Spleen (tissue), 11 donors: ENCODE measurements around the gene FGD5. TPM values are rescaled to one million over a fixed set of nuclear protein-coding genes. Genes with fewer than 3 reads are reported as not detected.

Source experiments
- DNase-seq: peaks from one replicate; pipeline ENCODE4 v3.0.0-alpha.2; 2020
- H3K27ac ChIP-seq, 8 donors: fragments of 200-600 bp; sonication (generic) in 7 of 8; 1 replicate in 4 of 8; 2 replicates in 4 of 8; pipeline versions ENCODE4 v1.5.0 to v1.8.0; 2016 to 2021; ENCODE audit warnings: inconsistent platforms in 4 of 8, mild to moderate bottlenecking in 4 of 8, moderate library complexity in 1 of 8
- H3K27me3 ChIP-seq, 7 donors: fragments of 200-600 bp; sonication (generic) in 6 of 7; replicated peaks in 1 of 7; 1 replicate in 4 of 7; 2 replicates in 3 of 7; pipeline versions ENCODE4 v1.5.0 to v1.8.0; 2016 to 2021; ENCODE audit warnings: inconsistent platforms in 3 of 7, mild to moderate bottlenecking in 1 of 7
- H3K36me3 ChIP-seq, 6 donors: fragments of 200-600 bp; sonication (generic) in 5 of 6; 1 replicate in 4 of 6; 2 replicates in 2 of 6; pipeline versions ENCODE4 v1.5.0 to v1.8.0; 2016 to 2021; ENCODE audit warnings: inconsistent platforms in 2 of 6
- H3K4me1 ChIP-seq, 6 donors: fragments of 200-600 bp; sonication (generic) in 5 of 6; 1 replicate in 3 of 6; 2 replicates in 3 of 6; pipeline versions ENCODE4 v1.5.0 to v1.8.0; 2016 to 2021; ENCODE audit warnings: inconsistent platforms in 3 of 6
- H3K4me3 ChIP-seq, 8 donors: fragments of 200-600 bp; sonication (generic) in 7 of 8; 1 replicate in 4 of 8; 2 replicates in 4 of 8; pipeline versions ENCODE4 v1.5.0 to v1.8.0; 2016 to 2021; ENCODE audit warnings: inconsistent platforms in 4 of 8, mild to moderate bottlenecking in 4 of 8, moderate library complexity in 2 of 8
- H3K9me3 ChIP-seq, 8 donors: fragments of 200-600 bp; sonication (generic) in 7 of 8; 1 replicate in 4 of 8; 2 replicates in 4 of 8; pipeline versions ENCODE4 v1.5.0 to v1.8.0; 2016 to 2021; ENCODE audit warnings: inconsistent platforms in 4 of 8
- CTCF ChIP-seq, 11 experiments: fragments of 200-600 bp in 7 of 11; fragments of 450-650 bp in 4 of 11; sonication (generic) in 4 of 11; IDR thresholded peaks in 8 of 11; conservative IDR thresholded peaks in 3 of 11; 1 replicate in 7 of 11; 2 replicates in 4 of 11; pipeline versions ENCODE4 v1.4.0 to v1.8.0; 2016 to 2021; ENCODE audit warnings: antibody characterized with exemption in 11 of 11, inconsistent platforms in 4 of 11, mild to moderate bottlenecking in 1 of 11
- POLR2A ChIP-seq, 3 donors: fragments of 450-650 bp; IDR thresholded peaks; one replicate each; pipeline ENCODE4 v1.5.1; 2017; ENCODE audit warnings: antibody characterized with exemption in 3 of 3, mild to moderate bottlenecking in 1 of 3
- POLR2AphosphoS5 ChIP-seq, 3 donors: sonication (generic); formaldehyde crosslinking; IDR thresholded peaks; one replicate each; pipeline ENCODE4 v1.5.1; 2017; ENCODE audit warnings: antibody characterized with exemption in 3 of 3
- WGBS, 5 donors: extraction: QIAGEN DNeasy Blood & Tissue Kit in 3 of 5; methylation state at CpG; one replicate each; pipeline versions ENCODE4 v1.1.5 to v1.1.7; 2013 to 2018; 5-methylcytosine and 5-hydroxymethylcytosine counted together
- intact Hi-C: fragments of 100-400 bp; cut with DNase I; formaldehyde crosslinking; loops from one replicate; pipeline ENCODE4 v1.15.0; 2023; ENCODE audit warnings: low total_unique reads
- polyA plus RNA-seq, 3 donors: library from polyadenylated mRNA; stranded (reverse); fragments of 200-250 nt; gene quantifications; one replicate each; pipeline ENCODE4 v1.2.1, GENCODE V29; 2013
- total RNA-seq, 7 donors: library from RNA; depleted of rRNA in 3 of 7; stranded (reverse); fragments of >200 nt in 3 of 7; fragmentation: NEBNext Ultra II Directional in 4 of 7; extraction: Animal tissue kit (Norgen Biotek cat#: 25700) in 4 of 7; gene quantifications; one replicate each; pipeline versions ENCODE4 v1.1.0 to v1.2.1, GENCODE V29; 2016 to 2021
- donor health status: healthy with polysubstance abuse.
- donor health status: DM: no; HTN: no; CAD: no; lungs with moderate emphysema.
- donor health status: DM: no; HTN: no; CAD: no.
- donor health status: Bipolar disorder and iron deficiency.
- donor health status: healthy.
- donor health status: DM: no; HTN: no; CAD: no.
- donor health status: DM: yes; HTN: yes; CAD: no.

FGD5 gene
- total and polyA plus RNA-seq, 10 donors, result 6.0 to 145 (median 63.8) TPM

GRCh38 chr3:14774431-14774830 is 44.3 kb upstream of the FGD5 start:
- H3K4me1 ChIP-seq, result no peaks in the 10 kb centered on the region
- DNase-seq, result peak; percentile 48
- H3K27me3 ChIP-seq, result no peaks in the 10 kb centered on the region
- WGBS, 5 donors, result 71 to 95% (median 89%) methylated on average over 2 to 12 of the region's 12 CpGs
- TF ChIP-seq POLR2AphosphoS5 (IDR thresholded peaks at IDR 0.05) (no peak), POLR2A (IDR thresholded peaks at IDR 0.05) (no peak), CTCF (IDR thresholded peaks at IDR 0.05 in 8 of 11, conservative IDR thresholded peaks at IDR 0.05 in 3 of 11) (no peak)
- peaks cover 0 to 17% (median 12%) of the 10 kb centered on the region in 8 donors for H3K9me3 ChIP-seq
- H3K36me3 ChIP-seq, result no peaks in the 10 kb centered on the region
- H3K27ac ChIP-seq, result no peak overlapping the region
- H3K4me3 ChIP-seq, result no peak overlapping the region
- intact Hi-C loops, result loop anchor here (10.0 kb wide), 1 partner anchor 100 kb away; the partner anchor contains the start of gene C3orf20

DNA sequence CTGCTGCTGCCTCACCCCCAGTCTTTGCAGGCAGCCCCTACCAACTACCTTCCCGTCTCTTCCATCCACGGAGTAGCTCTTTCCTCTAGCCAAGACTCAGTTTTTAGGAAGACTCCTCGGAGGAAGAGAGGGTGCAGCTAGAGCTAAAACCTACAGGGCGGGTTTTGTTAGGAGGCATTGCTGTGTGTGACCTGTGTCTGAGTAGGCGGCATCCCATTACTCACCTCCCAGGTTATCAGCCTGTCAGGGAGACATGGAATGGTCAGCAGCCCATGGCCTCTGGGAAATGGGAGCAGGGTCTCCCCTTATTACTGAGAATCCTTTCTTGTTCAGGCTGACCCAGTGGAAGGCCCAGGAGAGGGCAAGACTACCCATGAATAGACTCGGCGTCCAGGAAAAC is 43.8 kb upstream of the FGD5 start:
- H3K27ac ChIP-seq, result no peak overlapping the region
- peak; percentile 33 for DNase-seq
- no peaks in the 10 kb centered on the region for H3K36me3 ChIP-seq
- TF ChIP-seq POLR2AphosphoS5 (IDR thresholded peaks at IDR 0.05) (no peak), CTCF (IDR thresholded peaks at IDR 0.05 in 8 of 11, conservative IDR thresholded peaks at IDR 0.05 in 3 of 11) (no peak), POLR2A (IDR thresholded peaks at IDR 0.05) (no peak)
- H3K4me3 ChIP-seq, result no peak overlapping the region
- H3K27me3 ChIP-seq, result no peaks in the 10 kb centered on the region
- 91 to 98% (median 95%) methylated on average over 7 of the region's 7 CpGs for WGBS, 5 donors
- H3K9me3 ChIP-seq, result peaks cover 0 to 22% (median 15%) of the 10 kb centered on the region in 8 donors
- intact Hi-C loops, result loop anchor here (10.0 kb wide), 1 partner anchor 100 kb away; the partner anchor contains the start of gene C3orf20
- H3K4me1 ChIP-seq, result no peaks in the 10 kb centered on the region

GRCh38 chr3:14775563-14775962 is 43.2 kb upstream of the FGD5 start:
- H3K27ac ChIP-seq, result no peak overlapping the region
- H3K27me3 ChIP-seq, result no peaks in the 10 kb centered on the region
- intact Hi-C loops, result loop anchor here (10.0 kb wide), 1 partner anchor 101 kb away; the partner anchor contains the start of gene C3orf20
- H3K4me1 ChIP-seq, result no peaks in the 10 kb centered on the region
- peaks cover 0 to 22% (median 15%) of the 10 kb centered on the region in 8 donors for H3K9me3 ChIP-seq
- WGBS, 5 donors, result 79 to 90% (median 85%) methylated on average over 4 of the region's 4 CpGs
- H3K36me3 ChIP-seq, result no peaks in the 10 kb centered on the region
- H3K4me3 ChIP-seq, result no peak overlapping the region
- TF ChIP-seq POLR2AphosphoS5 (IDR thresholded peaks at IDR 0.05) (no peak), CTCF (IDR thresholded peaks at IDR 0.05 in 8 of 11, conservative IDR thresholded peaks at IDR 0.05 in 3 of 11) (no peak), POLR2A (IDR thresholded peaks at IDR 0.05) (no peak)
- no peak for DNase-seq

DNA sequence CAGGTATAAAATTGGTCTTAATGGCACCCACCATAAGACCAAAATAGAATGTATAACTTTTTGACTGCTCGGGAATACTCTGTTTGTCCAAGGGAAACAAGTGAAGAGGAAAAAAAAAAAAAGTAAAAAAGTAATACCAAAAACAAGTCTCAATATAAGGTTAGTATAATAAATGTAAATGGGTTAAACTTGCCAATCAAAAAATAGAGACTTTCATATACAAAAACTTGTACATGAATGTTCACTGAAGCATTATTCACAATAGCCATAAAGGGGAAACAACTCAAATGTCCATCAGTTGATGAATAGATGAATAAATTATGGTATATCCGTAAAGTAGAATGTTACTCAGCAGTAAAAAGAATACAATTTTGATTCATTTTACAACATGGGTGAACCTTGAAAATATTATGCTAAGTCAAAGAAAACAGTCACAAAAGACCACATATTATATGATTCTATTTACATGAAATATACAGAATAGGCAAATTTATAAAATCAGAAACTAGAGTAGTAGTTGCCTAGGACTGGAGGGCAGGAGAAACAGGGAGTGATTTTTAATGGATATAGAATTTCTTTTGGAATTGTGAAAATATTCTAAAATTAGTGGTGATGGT is 39.6 kb upstream of the FGD5 start:
- Histone ChIP-seq H3K27me3 (no peaks in the 10 kb centered on the region), H3K4me3 (no peak overlapping the region), H3K36me3 (no peaks in the 10 kb centered on the region), H3K27ac (no peak overlapping the region), H3K4me1 (peaks cover 0 to 12% (median 10%) of the 10 kb centered on the region in 6 donors), H3K9me3 (peaks cover 0 to 22% (median 15%) of the 10 kb centered on the region in 8 donors)
- TF ChIP-seq POLR2AphosphoS5 (IDR thresholded peaks at IDR 0.05), result no peak
- TF ChIP-seq POLR2A (IDR thresholded peaks at IDR 0.05), result no peak
- no peak for TF ChIP-seq CTCF (IDR thresholded peaks at IDR 0.05 in 8 of 11, conservative IDR thresholded peaks at IDR 0.05 in 3 of 11)
- no peak for DNase-seq
- intact Hi-C loops, result loop anchor here (10.0 kb wide), 1 partner anchor 104 kb away; the partner anchor contains the start of gene C3orf20
- WGBS, 5 donors, result 93 to 99% (median 96%) methylated on average over 2 of the region's 2 CpGs
